DND-41 (cell line): ENCODE results near the gene FURIN.

Experiments
- EZH2 ChIP-seq: IDR thresholded peaks from 3 replicates; pipeline ENCODE4 v1.6.1; 2012; ENCODE audit warnings: borderline replicate concordance, low read depth, mild to moderate bottlenecking, moderate library complexity, low read length, inconsistent platforms; ENCODE audit not compliant: severe bottlenecking
- TF ChIP-seq, protein P1 (sequence below): IDR thresholded peaks from 2 replicates; pipeline ENCODE4 v1.5.1; 2012; ENCODE audit warnings: borderline replicate concordance, low read length, moderate library complexity, mild to moderate bottlenecking; ENCODE audit not compliant: poor library complexity, severe bottlenecking; ENCODE audit errors: extremely low read depth

DNA sequence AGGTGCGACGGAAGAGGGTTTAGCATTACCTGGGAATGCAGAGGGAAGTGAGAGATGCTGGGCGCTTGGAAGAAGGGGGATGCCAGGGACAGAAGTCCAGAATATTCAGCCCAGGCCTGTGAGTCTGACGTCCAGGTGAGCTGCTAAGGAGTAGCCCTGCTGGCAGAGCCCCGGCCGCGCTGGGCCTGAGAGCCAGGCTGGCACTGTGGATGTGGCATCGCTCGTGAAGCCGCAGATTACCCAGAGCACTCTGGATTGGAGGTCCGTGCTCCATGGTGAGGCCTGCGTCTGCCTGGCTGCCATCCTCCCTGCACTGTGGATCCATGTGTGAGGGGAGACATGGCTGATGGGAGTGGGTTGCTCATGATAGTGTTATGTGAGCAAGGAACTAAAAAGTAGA is 49.2 kb downstream of the FURIN start:
- TF ChIP-seq, protein P1, sequence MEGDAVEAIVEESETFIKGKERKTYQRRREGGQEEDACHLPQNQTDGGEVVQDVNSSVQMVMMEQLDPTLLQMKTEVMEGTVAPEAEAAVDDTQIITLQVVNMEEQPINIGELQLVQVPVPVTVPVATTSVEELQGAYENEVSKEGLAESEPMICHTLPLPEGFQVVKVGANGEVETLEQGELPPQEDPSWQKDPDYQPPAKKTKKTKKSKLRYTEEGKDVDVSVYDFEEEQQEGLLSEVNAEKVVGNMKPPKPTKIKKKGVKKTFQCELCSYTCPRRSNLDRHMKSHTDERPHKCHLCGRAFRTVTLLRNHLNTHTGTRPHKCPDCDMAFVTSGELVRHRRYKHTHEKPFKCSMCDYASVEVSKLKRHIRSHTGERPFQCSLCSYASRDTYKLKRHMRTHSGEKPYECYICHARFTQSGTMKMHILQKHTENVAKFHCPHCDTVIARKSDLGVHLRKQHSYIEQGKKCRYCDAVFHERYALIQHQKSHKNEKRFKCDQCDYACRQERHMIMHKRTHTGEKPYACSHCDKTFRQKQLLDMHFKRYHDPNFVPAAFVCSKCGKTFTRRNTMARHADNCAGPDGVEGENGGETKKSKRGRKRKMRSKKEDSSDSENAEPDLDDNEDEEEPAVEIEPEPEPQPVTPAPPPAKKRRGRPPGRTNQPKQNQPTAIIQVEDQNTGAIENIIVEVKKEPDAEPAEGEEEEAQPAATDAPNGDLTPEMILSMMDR: no peak
- no peak for TF ChIP-seq EZH2
